Measurements from ENCODE around the gene HOXA1.
"Not testable (repeated sequence)": the region's sequence is repeated elsewhere in the genome, so short reads cannot be mapped to it uniquely, and the experiment has no call there.

The HOXA1 gene

GRCh38 chr7:27091105-27091504 is 4.7 kb downstream of the HOXA1 start:
- no peak for DNase-seq

GRCh38 chr7:27088002-27088922 is 7.5 kb downstream of the HOXA1 start:
- peak; percentile 72 for DNase-seq

GRCh38 chr7:27083646-27084045 is 12.2 kb downstream of the HOXA1 start:
- DNase-seq = no peak

GRCh38 chr7:27082171-27082570 is 13.6 kb downstream of the HOXA1 start:
- DNase-seq = no peak

GRCh38 chr7:27080844-27081436 is 14.9 kb downstream of the HOXA1 start:
- no peak for DNase-seq

GRCh38 chr7:27079234-27079975 is 16.4 kb downstream of the HOXA1 start:
- no peak for DNase-seq

- DNase-seq = no peak
These were observed 17.1 kb downstream of the HOXA1 start for GRCh38 chr7:27078616-27079233.

GRCh38 chr7:27073076-27073475 is 22.7 kb downstream of the HOXA1 start:
- no peak for DNase-seq

- no peak for DNase-seq
These were observed 24.0 kb downstream of the HOXA1 start for GRCh38 chr7:27071622-27072390.

GRCh38 chr7:27068259-27068658 is 27.5 kb downstream of the HOXA1 start:
- no peak for DNase-seq

GRCh38 chr7:27066148-27066547 is 29.7 kb downstream of the HOXA1 start:
- no peak for DNase-seq

- DNase-seq = no peak
These were observed 30.1 kb downstream of the HOXA1 start for GRCh38 chr7:27065709-27066108.

- no peak for DNase-seq
These were observed 31.1 kb downstream of the HOXA1 start for GRCh38 chr7:27064661-27065060.

GRCh38 chr7:27064159-27064558 is 31.6 kb downstream of the HOXA1 start:
- no peak for DNase-seq

GRCh38 chr7:27062946-27063345 is 32.9 kb downstream of the HOXA1 start:
- DNase-seq = no peak

- DNase-seq = no peak
These were observed 42.6 kb downstream of the HOXA1 start for GRCh38 chr7:27053153-27053552.

- no peak for DNase-seq
These were observed 44.3 kb downstream of the HOXA1 start for GRCh38 chr7:27051451-27051850.

GRCh38 chr7:27048438-27048837 is 47.4 kb downstream of the HOXA1 start:
- no peak for DNase-seq

- no peak for DNase-seq
These were observed 48.8 kb downstream of the HOXA1 start for GRCh38 chr7:27046854-27047549.

- DNase-seq = not testable (repeated sequence)
These were observed 49.8 kb downstream of the HOXA1 start for GRCh38 chr7:27045972-27046371.

- not testable (repeated sequence) for DNase-seq
These were observed 50.7 kb downstream of the HOXA1 start for GRCh38 chr7:27045066-27045465.

Data from retina (tissue), 1 donor.